ENCODE data around the gene TMEM72. TPM values are rescaled to one million over a fixed set of nuclear protein-coding genes. Genes with fewer than 3 reads are reported as not detected.

Gene TMEM72
- total RNA-seq, 1 donor from 2014 or later: not detected

- Mint-ChIP-seq H3K9me3 (ENCODE audit: unreplicated experiment) (no peaks in the 10 kb centered on the region), H3K4me3 (ENCODE audit: unreplicated experiment) (no peak overlapping the region), H3K27me3 (ENCODE audit: unreplicated experiment) (peaks cover 16% of the 10 kb centered on the region), H3K27ac (ENCODE audit: unreplicated experiment) (no peak overlapping the region), H3K36me3 (ENCODE audit: low read depth, unreplicated experiment) (no peaks in the 10 kb centered on the region), H3K4me1 (ENCODE audit: unreplicated experiment) (peaks cover 5% of the 10 kb centered on the region)
- no peak for DNase-seq (ENCODE audit: low spot score)
- no peak for TF ChIP-seq CTCF (IDR thresholded peaks at IDR 0.05; ENCODE audit: unreplicated experiment)
Measured at GRCh38 chr10:44881649-44882048, 29.5 kb upstream of the TMEM72 start.

- no peaks in the 10 kb centered on the region for H3K36me3 Mint-ChIP-seq (ENCODE audit: low read depth, unreplicated experiment)
- H3K4me3 Mint-ChIP-seq (ENCODE audit: unreplicated experiment): no peak overlapping the region
- peaks cover 5% of the 10 kb centered on the region for H3K4me1 Mint-ChIP-seq (ENCODE audit: unreplicated experiment)
- H3K27me3 Mint-ChIP-seq (ENCODE audit: unreplicated experiment): peaks cover 16% of the 10 kb centered on the region
- no peaks in the 10 kb centered on the region for H3K9me3 Mint-ChIP-seq (ENCODE audit: unreplicated experiment)
- TF ChIP-seq CTCF (IDR thresholded peaks at IDR 0.05; ENCODE audit: unreplicated experiment): no peak
- no peak overlapping the region for H3K27ac Mint-ChIP-seq (ENCODE audit: unreplicated experiment)
- no peak for DNase-seq (ENCODE audit: low spot score)
Measured at GRCh38 chr10:44882166-44882720, 28.9 kb upstream of the TMEM72 start.

GRCh38 chr10:44883593-44884331 lies 27.4 kb upstream of the TMEM72 start:
- TF ChIP-seq CTCF (IDR thresholded peaks at IDR 0.05; ENCODE audit: unreplicated experiment): no peak

GRCh38 chr10:44885710-44886109 lies 25.4 kb upstream of the TMEM72 start:
- DNase-seq (ENCODE audit: low spot score): no peak

More at GRCh38 chr10:44883593-44884331, 27.4 kb upstream of the TMEM72 start:
- Mint-ChIP-seq H3K9me3 (ENCODE audit: unreplicated experiment) (no peaks in the 10 kb centered on the region), H3K36me3 (ENCODE audit: low read depth, unreplicated experiment) (no peaks in the 10 kb centered on the region), H3K27me3 (ENCODE audit: unreplicated experiment) (peaks cover 14% of the 10 kb centered on the region), H3K4me1 (ENCODE audit: unreplicated experiment) (peaks cover 7% of the 10 kb centered on the region), H3K27ac (ENCODE audit: unreplicated experiment) (peak overlapping the region; percentile 25), H3K4me3 (ENCODE audit: unreplicated experiment) (no peak overlapping the region)
- DNase-seq (ENCODE audit: low spot score): no peak

More at GRCh38 chr10:44885710-44886109, 25.4 kb upstream of the TMEM72 start:
- peaks cover 7% of the 10 kb centered on the region for H3K4me1 Mint-ChIP-seq (ENCODE audit: unreplicated experiment)
- TF ChIP-seq CTCF (IDR thresholded peaks at IDR 0.05; ENCODE audit: unreplicated experiment): no peak
- H3K36me3 Mint-ChIP-seq (ENCODE audit: low read depth, unreplicated experiment): no peaks in the 10 kb centered on the region
- H3K27ac Mint-ChIP-seq (ENCODE audit: unreplicated experiment): no peak overlapping the region
- no peak overlapping the region for H3K4me3 Mint-ChIP-seq (ENCODE audit: unreplicated experiment)
- H3K9me3 Mint-ChIP-seq (ENCODE audit: unreplicated experiment): no peaks in the 10 kb centered on the region
- peaks cover 3% of the 10 kb centered on the region for H3K27me3 Mint-ChIP-seq (ENCODE audit: unreplicated experiment)
